ENCODE data around the gene PRDM16.

GRCh38 chr1:3247521-3248121 lies 178.6 kb downstream of the PRDM16 start:
- TF ChIP-seq CTCF (conservative IDR thresholded peaks at IDR 0.05; ENCODE audit: low read length) (no peak), EZH2phosphoT487 (IDR thresholded peaks at IDR 0.05; ENCODE audit: borderline replicate concordance, low read depth, low read length) (no peak)
